ENCODE measurements around the gene TENM4.
"Not testable (repeated sequence)": the region's sequence is repeated elsewhere in the genome, so short reads cannot be mapped to it uniquely, and the experiment has no call there.

Gene TENM4

GRCh38 chr11:78845496-78845895, 595.3 kb downstream of the TENM4 start:
- DNase-seq (ENCODE audit: low read depth in 2 of 2), result no peak

DNA sequence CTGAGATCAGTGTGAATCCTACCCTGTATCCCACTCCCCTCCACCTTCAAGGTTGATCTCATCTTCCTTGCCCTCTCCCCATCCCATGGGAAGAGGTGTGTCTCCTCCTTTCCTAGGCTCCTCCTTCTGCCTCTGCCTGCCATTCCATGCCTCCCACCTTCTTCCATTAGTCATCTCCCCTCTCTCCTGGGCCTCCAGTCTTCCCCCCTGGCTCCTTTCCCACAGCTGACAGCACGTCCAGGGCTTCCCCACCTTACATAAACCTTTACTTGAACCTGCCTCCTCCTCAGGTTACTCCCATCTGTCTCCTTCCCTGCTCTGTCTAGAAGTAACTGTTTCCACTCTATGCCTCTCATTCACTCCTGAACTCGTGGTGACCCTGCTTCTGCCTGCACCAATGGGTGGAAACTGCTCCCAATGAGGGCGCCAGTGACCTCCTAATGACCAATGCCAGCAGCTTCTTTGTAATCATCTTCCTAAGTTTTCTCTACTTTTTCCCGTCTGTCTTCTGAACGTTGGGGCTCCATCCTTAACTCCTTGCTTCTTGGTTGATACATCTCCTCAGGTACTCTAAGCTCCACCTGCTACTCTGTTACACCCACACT, 599.3 kb downstream of the TENM4 start:
- DNase-seq (ENCODE audit: low read depth in 2 of 2), result no peak

- no peak for DNase-seq (ENCODE audit: low read depth in 2 of 2)
These were observed 600.2 kb downstream of the TENM4 start for GRCh38 chr11:78840623-78841022.

DNA sequence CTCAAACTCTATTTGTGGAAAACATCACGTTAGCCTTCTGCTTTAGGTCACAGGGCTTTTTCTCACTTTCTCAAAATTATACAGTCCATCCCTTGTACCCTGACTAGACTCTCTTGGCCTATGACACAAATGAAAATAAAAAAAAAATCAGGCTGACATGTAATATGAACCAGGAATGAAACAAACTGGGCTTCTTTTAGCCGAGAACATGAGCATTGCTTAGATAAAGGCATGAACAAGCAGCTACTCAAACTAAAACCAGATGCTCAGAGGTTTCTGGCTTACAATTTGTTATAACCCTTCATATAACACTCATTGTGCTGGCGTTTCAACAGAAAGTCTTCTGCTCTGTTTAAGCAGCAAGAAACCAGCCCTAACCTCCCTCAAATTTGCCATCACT, 600.6 kb downstream of the TENM4 start:
- no peak for DNase-seq (ENCODE audit: low read depth in 2 of 2)

DNA sequence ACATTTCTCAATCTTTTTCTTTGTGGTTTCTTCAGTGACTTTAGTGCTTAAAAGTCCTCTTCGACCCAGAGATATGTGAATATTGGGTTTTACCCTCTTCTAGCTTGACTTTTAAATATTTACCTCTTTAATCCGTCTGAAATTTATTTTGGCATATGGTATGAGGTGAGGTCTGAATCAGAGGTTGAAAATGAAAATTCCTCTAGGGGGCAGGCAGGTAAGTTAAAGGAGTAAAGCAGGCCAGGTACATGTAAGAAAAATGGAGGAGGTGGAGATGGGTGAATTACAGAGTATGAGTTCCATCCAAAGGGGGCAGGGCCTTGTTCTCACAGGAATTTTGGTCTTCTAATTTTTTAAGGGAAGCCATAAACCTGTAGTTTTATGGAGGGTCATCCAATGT, 602.4 kb downstream of the TENM4 start:
- no peak for DNase-seq (ENCODE audit: low read depth in 2 of 2)

DNA sequence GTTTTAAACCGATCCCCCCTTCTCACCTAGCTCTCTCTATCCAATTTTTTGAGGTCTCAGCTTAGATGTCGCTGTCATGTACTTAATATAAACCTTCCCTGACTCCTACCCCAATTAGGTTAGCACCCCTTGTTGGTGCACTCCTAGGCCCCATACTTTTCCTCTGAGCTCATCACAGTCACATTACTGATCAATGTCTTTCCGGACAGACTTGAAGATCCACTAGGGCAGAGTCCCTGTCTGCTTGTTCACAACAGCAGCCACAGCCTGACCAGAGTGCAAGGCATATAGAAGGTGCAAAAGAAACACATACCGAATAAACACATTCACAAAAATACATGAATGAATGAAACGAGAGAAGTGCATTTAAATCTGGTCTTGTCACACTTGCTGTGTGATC, 605.2 kb downstream of the TENM4 start:
- DNase-seq (ENCODE audit: low read depth in 2 of 2), result no peak

GRCh38 chr11:78834886-78835285, 605.9 kb downstream of the TENM4 start:
- no peak for DNase-seq (ENCODE audit: low read depth in 2 of 2)

DNA sequence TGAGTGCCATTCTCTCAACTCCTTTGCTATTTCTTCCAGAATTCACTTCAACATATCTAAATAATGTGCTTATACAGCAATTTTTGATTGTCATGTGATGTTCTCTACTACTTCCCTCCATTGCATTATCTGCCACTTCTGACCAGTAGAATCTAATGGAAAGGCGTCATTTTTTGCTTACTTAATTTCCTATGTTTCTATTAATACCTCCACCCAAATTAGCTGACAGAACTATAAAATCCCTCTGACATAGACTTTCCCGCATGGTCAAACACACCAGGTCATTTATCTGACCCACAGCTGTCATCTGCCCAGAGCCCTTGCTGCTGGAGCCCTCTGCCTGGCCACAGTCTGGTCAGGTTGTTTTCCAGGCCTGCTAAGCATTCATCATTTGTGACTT, 607.6 kb downstream of the TENM4 start:
- no peak for DNase-seq (ENCODE audit: low read depth in 2 of 2)

- DNase-seq (ENCODE audit: low read depth in 2 of 2), result no peak
These were observed 608.4 kb downstream of the TENM4 start for GRCh38 chr11:78832226-78832947.

DNA sequence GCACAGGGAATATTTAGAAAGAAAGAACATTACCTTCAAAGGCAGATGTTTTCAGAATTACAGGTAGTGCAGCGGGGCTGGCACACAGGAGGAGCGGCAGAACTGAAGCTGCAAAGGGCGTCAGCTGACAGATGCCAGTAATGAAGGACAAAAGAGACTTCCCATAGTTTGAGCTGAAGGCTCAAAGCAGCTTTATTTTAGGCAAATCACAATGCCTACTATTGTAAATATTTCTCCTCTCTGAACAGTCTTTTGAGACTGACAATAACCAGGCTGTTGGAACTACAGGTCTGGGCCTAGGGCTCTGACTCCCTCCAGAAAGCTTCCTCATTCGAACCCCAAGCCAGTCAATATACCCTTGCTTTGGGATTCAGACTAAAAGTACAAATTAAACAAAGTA, 609.3 kb downstream of the TENM4 start:
- no peak for DNase-seq (ENCODE audit: low read depth in 2 of 2)

- DNase-seq (ENCODE audit: low read depth in 2 of 2), result no peak
These were observed 610.5 kb downstream of the TENM4 start for GRCh38 chr11:78830277-78830819.

DNA sequence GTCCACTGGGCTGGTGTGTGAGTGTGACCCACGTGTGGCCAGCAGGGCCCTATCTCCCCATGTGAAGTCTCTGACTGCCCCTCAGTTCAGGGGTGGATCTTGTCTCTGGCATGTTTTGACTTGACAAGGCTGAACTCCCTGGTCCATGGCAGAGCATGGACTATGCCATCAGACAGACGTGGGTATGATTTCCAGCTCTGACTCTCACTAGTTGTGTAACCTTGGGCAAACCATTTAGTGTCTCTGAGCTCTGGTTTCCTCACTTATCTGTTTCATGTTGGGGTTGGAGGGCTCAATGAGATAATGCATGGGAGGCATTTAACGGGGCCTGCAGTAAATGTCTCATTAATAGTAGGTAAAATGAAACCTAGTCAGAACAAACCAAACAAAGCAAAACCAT, 611.7 kb downstream of the TENM4 start:
- no peak for DNase-seq (ENCODE audit: low read depth in 2 of 2)

DNA sequence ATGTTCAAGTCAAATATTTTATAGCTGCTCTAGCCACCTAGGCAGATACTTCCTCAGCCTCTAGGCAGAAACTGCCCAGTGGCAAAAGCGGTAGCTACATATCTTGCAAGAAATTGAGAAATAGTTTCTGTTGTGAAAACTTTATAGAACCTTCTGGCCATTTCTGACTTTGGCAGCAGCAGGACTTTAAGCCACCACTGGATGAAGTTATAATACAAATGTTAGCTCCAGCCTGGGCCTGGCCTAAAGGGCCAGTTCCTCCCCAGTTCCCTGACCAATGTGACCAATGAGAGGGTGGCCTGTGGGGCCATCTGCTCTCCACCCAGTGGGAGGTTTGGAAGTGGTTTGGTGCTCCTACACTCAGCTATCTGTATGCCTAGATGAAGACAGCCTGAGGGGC, 612.2 kb downstream of the TENM4 start:
- DNase-seq (ENCODE audit: low read depth in 2 of 2), result no peak

- DNase-seq (ENCODE audit: low read depth in 2 of 2), result not testable (repeated sequence)
These were observed 613.5 kb downstream of the TENM4 start for GRCh38 chr11:78827291-78827690.

- DNase-seq (ENCODE audit: low read depth in 2 of 2), result no peak
These were observed 615.2 kb downstream of the TENM4 start for GRCh38 chr11:78825591-78826020.

DNA sequence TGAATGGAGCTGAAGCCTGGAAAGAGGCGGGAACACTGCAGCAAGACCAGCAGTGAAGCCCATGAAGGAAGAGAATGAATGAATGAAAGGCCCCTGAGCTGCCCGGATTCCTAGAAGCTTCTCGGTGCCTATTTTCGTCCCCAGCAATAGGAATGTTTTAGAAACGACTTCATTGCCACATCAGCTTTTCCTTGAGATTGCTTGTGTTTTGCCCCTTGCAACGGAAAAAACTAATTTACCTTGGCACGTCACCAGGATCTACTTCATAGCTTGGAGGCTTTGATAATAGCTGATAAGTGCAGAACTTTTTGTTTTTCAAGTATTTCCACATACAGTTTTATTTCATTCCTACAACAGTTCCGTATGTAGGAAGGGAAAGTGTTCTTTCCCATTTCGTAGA, 617.2 kb downstream of the TENM4 start:
- DNase-seq (ENCODE audit: low read depth in 2 of 2), result no peak

DNA sequence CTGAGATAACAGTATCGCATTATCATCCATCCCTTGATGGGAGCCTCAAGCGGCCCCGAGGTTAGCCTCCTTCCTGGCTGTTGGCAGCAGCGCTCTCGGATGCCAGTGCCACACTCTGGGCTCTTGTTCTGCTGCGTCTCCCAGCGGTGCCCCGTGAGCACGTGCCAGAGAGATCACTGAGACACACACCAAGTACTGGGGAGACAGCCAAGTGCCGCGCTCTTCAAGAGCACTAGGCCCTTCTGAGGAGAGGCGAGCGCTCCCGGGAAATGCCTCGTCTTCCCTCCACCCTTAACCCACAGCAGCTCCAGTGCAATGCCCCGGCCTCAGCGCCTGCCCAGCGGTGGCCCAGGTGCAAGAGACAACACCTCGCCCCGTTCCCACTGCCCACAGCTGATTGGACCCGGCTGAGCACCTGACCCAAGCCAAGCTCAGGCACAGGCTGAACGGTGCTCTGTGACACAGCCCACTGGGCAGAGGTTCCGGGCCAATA, 617.9 kb downstream of the TENM4 start:
- DNase-seq (ENCODE audit: low read depth in 2 of 2), result no peak

DNA sequence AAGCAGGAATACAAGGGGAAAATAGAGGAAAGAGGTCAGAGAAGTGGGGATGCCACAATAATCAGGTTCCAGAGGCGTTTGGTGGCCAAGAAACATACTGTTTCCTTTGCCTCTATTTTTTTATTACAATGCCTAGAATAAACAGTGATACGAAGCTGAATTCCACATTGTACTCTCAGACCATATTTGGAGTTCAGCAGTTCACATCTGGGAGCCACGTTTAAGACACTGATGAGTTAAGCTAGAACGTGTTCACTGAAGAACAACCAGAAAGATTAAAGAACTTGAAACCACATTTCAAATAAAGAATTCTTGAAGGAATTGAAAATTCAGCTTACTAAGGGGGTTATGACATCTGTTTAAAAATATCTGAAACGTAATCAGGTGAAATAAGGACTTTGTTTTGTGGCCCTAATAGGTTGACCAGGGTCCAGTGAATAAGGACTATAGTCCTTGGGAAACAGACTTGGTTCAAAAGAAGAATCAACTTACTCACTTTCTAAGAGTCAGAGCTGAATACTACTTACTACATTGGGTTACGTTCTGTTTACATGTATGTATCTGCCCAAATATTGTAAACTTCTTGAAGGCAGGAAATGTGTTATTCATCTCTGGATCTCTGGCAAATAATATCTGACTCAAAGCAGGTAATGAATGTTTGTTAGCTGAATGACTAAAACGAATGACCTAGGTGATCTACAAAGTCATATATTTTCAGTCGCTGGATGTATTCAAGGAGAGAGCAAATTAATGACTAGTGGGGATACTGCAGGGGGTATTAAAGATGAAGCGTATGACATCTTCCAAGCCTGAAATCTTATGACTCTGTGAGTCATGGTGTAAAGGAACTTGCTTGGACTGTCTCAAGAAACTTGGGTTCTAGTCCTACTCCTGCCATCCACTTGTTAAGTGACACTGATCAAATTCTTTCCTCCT, 619.2 kb downstream of the TENM4 start:
- DNase-seq (ENCODE audit: low read depth in 2 of 2), result no peak

- no peak for DNase-seq (ENCODE audit: low read depth in 2 of 2)
These were observed 620.1 kb downstream of the TENM4 start for GRCh38 chr11:78820741-78821140.

DNA sequence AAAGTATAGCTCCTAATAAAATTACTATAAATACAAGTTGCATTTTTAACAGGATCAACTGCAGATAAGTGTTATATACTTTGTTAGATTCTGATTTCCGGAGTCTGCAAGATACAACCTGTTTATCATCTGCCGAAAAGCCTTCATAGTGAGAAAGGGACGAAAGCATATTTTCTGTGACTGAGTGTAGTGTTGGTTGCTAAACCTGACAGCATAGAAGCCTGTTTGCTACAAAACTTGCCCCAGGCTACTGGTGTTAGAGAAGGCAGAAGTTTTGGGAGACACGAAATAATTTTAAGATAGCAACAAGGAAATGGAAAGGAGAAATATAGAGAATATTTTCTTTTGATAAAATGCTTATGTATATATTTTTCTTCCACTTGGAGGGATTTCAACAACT, 622.6 kb downstream of the TENM4 start:
- DNase-seq (ENCODE audit: low read depth in 2 of 2), result no peak

DNA sequence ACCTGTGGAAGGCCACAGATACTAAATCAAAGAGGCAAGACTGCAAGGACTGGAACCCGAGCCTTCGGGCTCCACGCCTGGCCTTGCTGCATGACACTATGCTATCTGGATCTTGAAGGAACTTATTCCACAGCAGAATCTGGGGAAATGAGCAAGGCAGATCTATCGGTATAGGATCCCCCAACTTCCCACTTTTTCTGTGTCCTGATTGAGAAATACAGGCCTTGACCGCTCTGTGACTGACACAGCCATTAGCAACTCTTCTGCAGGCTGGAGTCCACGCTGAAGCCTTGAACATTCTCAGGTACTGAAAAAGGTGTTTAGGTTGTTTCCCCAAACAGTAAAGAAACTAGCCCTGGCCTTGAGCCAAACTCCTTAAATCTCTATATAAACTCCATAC, 625.0 kb downstream of the TENM4 start:
- no peak for DNase-seq (ENCODE audit: low read depth in 2 of 2)
